HepG2 (cell line): Measurements from ENCODE around the gene FGF21. TPM values are rescaled to one million over a fixed set of nuclear protein-coding genes. Genes with fewer than 3 reads are reported as not detected.

Experiments
- FOXJ3 ChIP-seq: sonication (generic); formaldehyde crosslinking; IDR thresholded peaks from 2 replicates; pipeline ENCODE4 v1.4.0; 2020; ENCODE audit warnings: missing genetic modification reagents, mild to moderate bottlenecking, borderline replicate concordance
- FOXM1 ChIP-seq: sonication (generic); formaldehyde crosslinking; IDR thresholded peaks from 2 replicates; pipeline ENCODE4 v1.5.0; 2020; ENCODE audit warnings: missing genetic modification reagents
- GPBP1L1 ChIP-seq: sonication (generic); formaldehyde crosslinking; IDR thresholded peaks from 2 replicates; pipeline ENCODE4 v1.5.0; 2020; ENCODE audit warnings: mild to moderate bottlenecking, missing genetic modification reagents
- JUNB ChIP-seq: sonication (generic); formaldehyde crosslinking; IDR thresholded peaks from 2 replicates; pipeline ENCODE4 v1.8.0; 2022; ENCODE audit warnings: missing genetic modification reagents, mild to moderate bottlenecking, borderline replicate concordance
- KDM2A ChIP-seq: sonication (generic); formaldehyde crosslinking; IDR thresholded peaks from 2 replicates; pipeline ENCODE4 v1.4.0; 2020; ENCODE audit warnings: low read depth, missing genetic modification reagents, borderline replicate concordance
- NCOR1 ChIP-seq: fragments of 200-600 bp; sonication (generic); IDR thresholded peaks from 2 replicates; pipeline ENCODE4 v1.7.0; 2017; ENCODE audit warnings: antibody characterized with exemption, low read length, borderline replicate concordance
- RFX1 ChIP-seq: fragments of 450-650 bp; IDR thresholded peaks from 2 replicates; pipeline ENCODE4 v1.6.1; 2017
- SIN3A ChIP-seq: IDR thresholded peaks from 2 replicates; pipeline ENCODE4 v1.6.1; 2011; ENCODE audit warnings: low read depth, mild to moderate bottlenecking, control low read depth, low read length, borderline replicate concordance
- TAF15 ChIP-seq: fragments of 200-400 bp; formaldehyde crosslinking; IDR thresholded peaks from one replicate; pipeline ENCODE4 v1.6.1; 2018; ENCODE audit warnings: mild to moderate bottlenecking, low read depth, low read length; ENCODE audit not compliant: poor library complexity, severe bottlenecking
- ZC3H13 ChIP-seq: sonication (generic); formaldehyde crosslinking; IDR thresholded peaks from 2 replicates; pipeline ENCODE4 v1.8.1; 2023; ENCODE audit warnings: mild to moderate bottlenecking, missing genetic modification reagents, moderate library complexity
- ZEB1 ChIP-seq: IDR thresholded peaks from 2 replicates; pipeline ENCODE4 v1.6.1; 2012; ENCODE audit warnings: mild to moderate bottlenecking, low read depth, inconsistent platforms; ENCODE audit not compliant: insufficient replicate concordance
- ZFP37 ChIP-seq: sonication (generic); formaldehyde crosslinking; IDR thresholded peaks from 2 replicates; pipeline ENCODE4 v1.4.0; 2020; ENCODE audit warnings: missing genetic modification reagents, borderline replicate concordance
- ZNF10 ChIP-seq: sonication (generic); formaldehyde crosslinking; IDR thresholded peaks from 2 replicates; pipeline ENCODE4 v1.4.0; 2020; ENCODE audit warnings: mild to moderate bottlenecking, low read depth, missing genetic modification reagents, borderline replicate concordance
- ZNF580 ChIP-seq: IDR thresholded peaks from 2 replicates; pipeline ENCODE4 v1.6.1; 2016; ENCODE audit warnings: low read depth, borderline replicate concordance
- ZNF597 ChIP-seq: sonication (generic); formaldehyde crosslinking; IDR thresholded peaks from 2 replicates; pipeline ENCODE4 v1.5.0; 2020; ENCODE audit warnings: missing genetic modification reagents
- ZNF703 ChIP-seq: sonication (generic); formaldehyde crosslinking; IDR thresholded peaks from 2 replicates; pipeline ENCODE4 v1.5.1; 2020; ENCODE audit warnings: missing genetic modification reagents, mild to moderate bottlenecking, moderate library complexity, borderline replicate concordance
- polyA plus RNA-seq, 8 experiments: library from polyadenylated mRNA; depleted of rRNA in 3 of 8; stranded (reverse) in 7 of 8; unstranded in 1 of 8; fragments of >200 nt; fragmentation: Illumina TruSeq in 4 of 8; extraction: Trizol in 4 of 8; gene quantifications; 2 replicates each; pipeline versions ENCODE4 v1.2.1 to v1.2.3, GENCODE V29; 2011 to 2016; ENCODE audit warnings: low read depth in 4 of 8, missing spikeins in 1 of 8, mixed read lengths in 1 of 8; ENCODE audit not compliant: insufficient read depth in 1 of 8
- total RNA-seq, 5 experiments: library from RNA; depleted of rRNA; stranded (reverse); fragments of >200 nt; fragmentation: Illumina TruSeq; extraction: Trizol; gene quantifications; 2 replicates each; pipeline ENCODE4 v1.2.3, GENCODE V29; 2016; ENCODE audit warnings: low read depth in 1 of 5
- TF ChIP-seq, protein P1 (sequence below): sonication (generic); formaldehyde crosslinking; IDR thresholded peaks from 2 replicates; pipeline ENCODE4 v1.8.1; 2022; ENCODE audit warnings: mild to moderate bottlenecking, missing genetic modification reagents
- TF ChIP-seq, protein P2 (sequence below): sonication (generic); formaldehyde crosslinking; IDR thresholded peaks from 2 replicates; pipeline ENCODE4 v1.5.0; 2020; ENCODE audit warnings: missing genetic modification reagents, mild to moderate bottlenecking, borderline replicate concordance
- TF ChIP-seq, protein P3 (sequence below): sonication (generic); formaldehyde crosslinking; IDR thresholded peaks from 2 replicates; pipeline ENCODE4 v1.4.0; 2020; ENCODE audit warnings: mild to moderate bottlenecking, missing genetic modification reagents

The FGF21 gene
- total and polyA plus RNA-seq, 2 of the 13 experiments (the other 11 are each of a cell fraction or from before 2014, with no cell fraction given), result 0.17 TPM; not detected in 1

GRCh38 chr19:48806818-48807589, 51.7 kb downstream of the FGF21 start (continued):
- peak; percentile 15; the same call in 1 of the 2 replicates for TF ChIP-seq SIN3A
- TF ChIP-seq GPBP1L1 (CRISPR knock-in tag), result no peak
- TF ChIP-seq ZNF10 (CRISPR knock-in tag), result no peak
- TF ChIP-seq, protein P1, sequence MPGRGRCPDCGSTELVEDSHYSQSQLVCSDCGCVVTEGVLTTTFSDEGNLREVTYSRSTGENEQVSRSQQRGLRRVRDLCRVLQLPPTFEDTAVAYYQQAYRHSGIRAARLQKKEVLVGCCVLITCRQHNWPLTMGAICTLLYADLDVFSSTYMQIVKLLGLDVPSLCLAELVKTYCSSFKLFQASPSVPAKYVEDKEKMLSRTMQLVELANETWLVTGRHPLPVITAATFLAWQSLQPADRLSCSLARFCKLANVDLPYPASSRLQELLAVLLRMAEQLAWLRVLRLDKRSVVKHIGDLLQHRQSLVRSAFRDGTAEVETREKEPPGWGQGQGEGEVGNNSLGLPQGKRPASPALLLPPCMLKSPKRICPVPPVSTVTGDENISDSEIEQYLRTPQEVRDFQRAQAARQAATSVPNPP (CRISPR knock-in tag), result no peak
- TF ChIP-seq ZC3H13, result no peak
- TF ChIP-seq ZNF597 (CRISPR knock-in tag), result no peak
- no peak for TF ChIP-seq FOXJ3 (CRISPR knock-in tag)
- no peak for TF ChIP-seq ZNF703 (CRISPR knock-in tag)
- peak; percentile 38 for TF ChIP-seq ZEB1
- TF ChIP-seq, protein P2, sequence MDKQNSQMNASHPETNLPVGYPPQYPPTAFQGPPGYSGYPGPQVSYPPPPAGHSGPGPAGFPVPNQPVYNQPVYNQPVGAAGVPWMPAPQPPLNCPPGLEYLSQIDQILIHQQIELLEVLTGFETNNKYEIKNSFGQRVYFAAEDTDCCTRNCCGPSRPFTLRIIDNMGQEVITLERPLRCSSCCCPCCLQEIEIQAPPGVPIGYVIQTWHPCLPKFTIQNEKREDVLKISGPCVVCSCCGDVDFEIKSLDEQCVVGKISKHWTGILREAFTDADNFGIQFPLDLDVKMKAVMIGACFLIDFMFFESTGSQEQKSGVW (CRISPR knock-in tag), result no peak
- no peak for TF ChIP-seq FOXM1 (CRISPR knock-in tag)
- no peak for TF ChIP-seq TAF15
- no peak for TF ChIP-seq ZFP37 (CRISPR knock-in tag)
- TF ChIP-seq, protein P3, sequence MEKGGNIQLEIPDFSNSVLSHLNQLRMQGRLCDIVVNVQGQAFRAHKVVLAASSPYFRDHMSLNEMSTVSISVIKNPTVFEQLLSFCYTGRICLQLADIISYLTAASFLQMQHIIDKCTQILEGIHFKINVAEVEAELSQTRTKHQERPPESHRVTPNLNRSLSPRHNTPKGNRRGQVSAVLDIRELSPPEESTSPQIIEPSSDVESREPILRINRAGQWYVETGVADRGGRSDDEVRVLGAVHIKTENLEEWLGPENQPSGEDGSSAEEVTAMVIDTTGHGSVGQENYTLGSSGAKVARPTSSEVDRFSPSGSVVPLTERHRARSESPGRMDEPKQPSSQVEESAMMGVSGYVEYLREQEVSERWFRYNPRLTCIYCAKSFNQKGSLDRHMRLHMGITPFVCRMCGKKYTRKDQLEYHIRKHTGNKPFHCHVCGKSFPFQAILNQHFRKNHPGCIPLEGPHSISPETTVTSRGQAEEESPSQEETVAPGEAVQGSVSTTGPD (CRISPR knock-in tag), result no peak
- 0 out of 2 replicates have a peak, but pooled peaks have one; percentile 28 for TF ChIP-seq NCOR1
- TF ChIP-seq JUNB (CRISPR knock-in tag), result no peak
- TF ChIP-seq RFX1, result no peak
- no peak for TF ChIP-seq ZNF580
- peak; percentile 42; the same call in 1 of the 2 replicates for TF ChIP-seq KDM2A
